Osteoblast (primary cell): ENCODE measurements around the gene ZNF70. TPM values are rescaled to one million over a fixed set of nuclear protein-coding genes. Genes with fewer than 3 reads are reported as not detected.
A peak's percentile ranks its signal among the peaks of the same experiment; 100 is the strongest.

ENCODE experiments used
- DNase-seq: peaks from one replicate; pipeline ENCODE4 v3.0.0; 2011; ENCODE audit warnings: low spot score, mixed read lengths; ENCODE audit not compliant: insufficient read length; ENCODE audit errors: missing footprints
- H2AFZ ChIP-seq: 2 replicates; pipeline ENCODE4 v1.6.0; 2011; ENCODE audit warnings: mild to moderate bottlenecking, low read length
- H3K27ac ChIP-seq: 2 replicates; pipeline ENCODE4 v1.5.1; 2011; ENCODE audit warnings: mild to moderate bottlenecking, low read depth, low read length, moderate library complexity
- H3K27me3 ChIP-seq: 2 replicates; pipeline ENCODE4 v1.6.0; 2012; ENCODE audit warnings: mild to moderate bottlenecking, control low read depth, inconsistent platforms, low read length, moderate library complexity; ENCODE audit not compliant: insufficient read depth
- H3K36me3 ChIP-seq: 2 replicates; pipeline ENCODE4 v1.5.1; 2011; ENCODE audit warnings: mild to moderate bottlenecking, low read length, control low read depth, moderate library complexity; ENCODE audit not compliant: insufficient read depth
- H3K4me1 ChIP-seq: 2 replicates; pipeline ENCODE4 v1.5.1; 2011; ENCODE audit warnings: mild to moderate bottlenecking, low read length, control low read depth, moderate library complexity; ENCODE audit not compliant: insufficient read depth
- H3K4me2 ChIP-seq: 2 replicates; pipeline ENCODE4 v1.6.0; 2011; ENCODE audit warnings: mild to moderate bottlenecking, low read length; ENCODE audit not compliant: insufficient read depth
- H3K4me3 ChIP-seq: fragments of 200-600 bp; sonication (generic); 3 replicates; pipeline ENCODE4 v1.5.1; 2012; ENCODE audit warnings: mild to moderate bottlenecking, low read length, inconsistent platforms; ENCODE audit not compliant: insufficient read depth
- H3K79me2 ChIP-seq: 2 replicates; pipeline ENCODE4 v1.6.0; 2012; ENCODE audit warnings: mild to moderate bottlenecking, low read length, control low read depth, inconsistent platforms; ENCODE audit not compliant: insufficient read depth
- H3K9me3 ChIP-seq: 2 replicates; pipeline ENCODE4 v1.5.1; 2011; ENCODE audit warnings: low read depth, low read length, control low read depth
- H4K20me1 ChIP-seq: 2 replicates; pipeline ENCODE4 v1.6.0; 2012; ENCODE audit warnings: mild to moderate bottlenecking, low read length, control low read depth; ENCODE audit not compliant: insufficient read depth
- CTCF ChIP-seq: IDR thresholded peaks from 2 replicates; pipeline ENCODE4 v1.5.1; 2011; ENCODE audit warnings: mild to moderate bottlenecking, low read depth, low read length, moderate library complexity; ENCODE audit errors: extremely low read depth
- total RNA-seq: library from RNA; depleted of rRNA; stranded (reverse); fragments of >200 nt; gene quantifications from 2 replicates; pipeline ENCODE4 v1.2.3, GENCODE V29; 2012

Gene ZNF70
- total RNA-seq, 1 donor = 6.5 TPM

- H3K9me3 ChIP-seq = no peaks in the 10 kb centered on the region
- H2AFZ ChIP-seq = no peak overlapping the region
- peaks cover 64% of the 10 kb centered on the region for H3K79me2 ChIP-seq
- peaks cover 48% of the 10 kb centered on the region for H3K36me3 ChIP-seq
- H3K4me1 ChIP-seq = peaks cover 21% of the 10 kb centered on the region
- H4K20me1 ChIP-seq = peaks cover 62% of the 10 kb centered on the region
- DNase-seq = peak; percentile 42
- TF ChIP-seq CTCF = no peak
- no peak overlapping the region for H3K4me2 ChIP-seq
- no peak overlapping the region for H3K4me3 ChIP-seq
- H3K27ac ChIP-seq = peak overlapping the region; percentile 67
- no peaks in the 10 kb centered on the region for H3K27me3 ChIP-seq
Measured at GRCh38 chr22:23791738-23792645, 41.1 kb upstream of the ZNF70 start.

DNA sequence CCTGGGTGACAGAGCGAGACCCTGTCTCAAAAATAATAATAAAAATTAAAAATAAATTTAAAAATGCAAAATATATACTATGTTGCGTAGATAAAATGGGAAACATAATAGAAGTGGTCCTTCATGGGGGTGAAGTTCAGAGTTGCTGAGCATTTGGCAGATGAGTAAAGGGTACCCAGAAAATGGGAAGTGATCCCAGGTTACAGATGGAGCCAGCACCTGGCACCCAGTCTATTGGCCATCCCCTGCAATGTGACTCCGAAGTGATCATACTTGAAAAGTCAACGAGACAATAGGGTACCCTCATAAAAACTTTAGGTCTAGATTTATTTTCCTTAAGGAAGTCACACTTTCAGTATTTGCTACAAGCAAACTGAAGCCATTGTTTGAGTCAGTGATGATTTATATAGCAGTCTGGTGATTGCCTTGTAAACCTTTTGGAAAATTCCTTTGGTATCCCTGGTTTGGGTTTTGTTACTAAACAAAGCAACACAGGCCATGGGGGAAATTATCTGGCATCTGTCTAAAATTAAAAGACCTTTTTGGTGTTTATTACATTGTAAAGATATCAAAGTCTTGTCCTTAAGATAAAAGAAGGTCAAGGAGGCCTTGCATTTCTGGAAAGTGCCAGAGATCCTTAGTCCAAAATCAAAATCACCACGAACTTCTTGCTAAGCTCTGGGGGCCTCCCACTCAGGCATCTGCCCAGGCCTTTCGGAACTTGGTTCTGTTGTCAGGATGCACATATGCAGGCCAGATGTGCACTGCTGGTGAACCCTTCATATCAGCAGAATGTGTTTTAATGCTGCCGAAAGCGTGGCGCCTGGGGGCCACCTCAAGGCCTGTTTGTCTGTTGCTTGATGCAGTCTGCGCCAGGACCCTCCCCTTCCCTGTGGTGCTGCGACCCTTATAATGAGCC lies 40.2 kb upstream of the ZNF70 start:
- Histone ChIP-seq H2AFZ (no peak overlapping the region), H3K27me3 (no peaks in the 10 kb centered on the region), H3K79me2 (peaks cover 65% of the 10 kb centered on the region), H3K4me2 (no peak overlapping the region), H3K27ac (peak overlapping the region; percentile 67), H3K4me3 (no peak overlapping the region), H4K20me1 (peaks cover 57% of the 10 kb centered on the region), H3K36me3 (peaks cover 44% of the 10 kb centered on the region), H3K9me3 (no peaks in the 10 kb centered on the region), H3K4me1 (peaks cover 27% of the 10 kb centered on the region)
- peak; percentile 81 for DNase-seq
- no peak for TF ChIP-seq CTCF

DNA sequence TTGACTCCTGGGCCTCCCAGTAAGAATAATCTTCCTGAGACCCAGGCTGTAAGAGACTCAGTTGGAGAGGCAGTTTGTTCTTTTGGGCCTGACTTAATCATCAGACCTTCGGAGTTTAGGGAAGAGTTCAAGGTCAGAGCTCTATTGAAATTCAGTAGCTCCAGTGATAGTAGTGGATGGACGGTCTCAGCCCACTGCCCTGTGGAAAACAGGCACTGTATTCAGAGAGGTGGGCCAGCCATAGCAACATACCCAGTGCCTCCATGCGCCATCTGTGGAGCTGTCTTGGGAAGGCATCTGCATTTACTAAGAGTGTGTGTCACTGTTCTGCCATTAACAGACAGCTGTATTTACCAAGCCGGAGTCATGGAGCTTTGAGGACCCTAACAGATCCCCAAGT lies 38.7 kb upstream of the ZNF70 start:
- Histone ChIP-seq H3K4me1 (peaks cover 29% of the 10 kb centered on the region), H3K27ac (peak overlapping the region; percentile 18), H2AFZ (no peak overlapping the region), H3K4me3 (no peak overlapping the region), H3K4me2 (no peak overlapping the region), H3K27me3 (no peaks in the 10 kb centered on the region), H3K36me3 (peaks cover 33% of the 10 kb centered on the region), H4K20me1 (peaks cover 56% of the 10 kb centered on the region), H3K9me3 (no peaks in the 10 kb centered on the region), H3K79me2 (peaks cover 65% of the 10 kb centered on the region)
- DNase-seq = peak; percentile 82
- TF ChIP-seq CTCF = no peak

DNA sequence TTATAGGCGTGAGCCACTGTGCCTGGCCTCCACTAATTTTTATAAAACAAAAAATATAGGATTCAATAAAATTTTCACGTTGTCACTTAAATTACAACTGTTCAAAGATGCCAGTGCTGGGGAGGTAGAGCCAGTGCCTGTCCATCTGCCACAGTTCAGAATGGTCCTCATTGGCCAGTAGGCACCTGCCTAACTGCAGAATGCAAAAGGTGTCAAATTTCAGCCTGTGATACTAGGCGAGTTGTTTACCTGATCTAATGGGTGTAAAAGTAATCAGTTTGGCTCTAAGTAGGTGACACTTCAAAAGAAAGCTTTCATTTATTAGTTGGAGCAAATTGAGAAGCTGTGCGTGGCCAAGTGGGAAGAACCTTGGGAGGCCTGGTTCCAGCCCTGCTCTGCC lies 38.2 kb upstream of the ZNF70 start:
- Histone ChIP-seq H3K9me3 (no peaks in the 10 kb centered on the region), H3K36me3 (peaks cover 27% of the 10 kb centered on the region), H3K4me3 (no peak overlapping the region), H4K20me1 (peaks cover 56% of the 10 kb centered on the region), H3K27ac (peak overlapping the region; percentile 18), H3K4me1 (peaks cover 34% of the 10 kb centered on the region), H3K4me2 (no peak overlapping the region), H3K79me2 (peaks cover 65% of the 10 kb centered on the region), H3K27me3 (no peaks in the 10 kb centered on the region), H2AFZ (no peak overlapping the region)
- TF ChIP-seq CTCF = no peak
- DNase-seq = peak; percentile 23
